HG02759 (cell line): ENCODE measurements around the gene IL21R.

ENCODE experiments used
- ATAC-seq: cut with Tn5 transposase; IDR thresholded peaks from one replicate; pipeline ENCODE4 v1.9.1; 2021; ENCODE audit warnings: mild to moderate bottlenecking, moderate library complexity; ENCODE audit not compliant: unreplicated experiment

The IL21R gene

DNA sequence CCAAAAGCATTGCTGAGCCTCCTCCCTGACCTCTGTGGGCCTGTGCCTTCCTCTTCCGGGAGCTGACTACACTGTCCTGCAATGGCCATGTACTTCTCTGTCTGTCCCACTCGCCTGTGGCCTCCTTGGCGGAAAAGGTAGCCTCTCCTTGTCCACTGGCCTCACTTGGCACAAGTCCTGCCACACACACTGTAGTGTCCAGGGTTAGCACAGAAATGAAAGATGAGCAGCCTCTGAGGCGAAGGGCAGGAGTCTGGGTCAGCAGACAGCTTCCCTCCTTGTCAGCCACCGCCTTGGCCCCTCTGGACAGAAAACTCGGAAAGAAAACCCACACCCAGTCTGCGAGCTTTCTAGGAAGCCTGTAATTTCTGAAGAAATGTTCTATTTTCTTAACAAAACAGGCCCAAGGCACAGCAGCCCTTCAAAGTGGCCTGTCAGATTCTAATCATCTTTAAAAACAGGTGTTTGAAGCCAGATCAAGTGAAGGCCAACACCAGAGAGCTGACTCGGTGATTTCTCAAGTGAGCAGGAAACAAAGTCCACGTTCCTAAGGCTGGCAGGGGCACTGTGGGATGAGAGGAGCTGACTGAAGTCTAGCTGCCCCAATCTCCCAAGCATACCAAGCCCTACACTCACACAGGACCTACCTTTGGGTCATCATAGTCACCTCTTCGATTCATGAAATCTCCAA, 80.6 kb downstream of the IL21R start:
- no peak for ATAC-seq

DNA sequence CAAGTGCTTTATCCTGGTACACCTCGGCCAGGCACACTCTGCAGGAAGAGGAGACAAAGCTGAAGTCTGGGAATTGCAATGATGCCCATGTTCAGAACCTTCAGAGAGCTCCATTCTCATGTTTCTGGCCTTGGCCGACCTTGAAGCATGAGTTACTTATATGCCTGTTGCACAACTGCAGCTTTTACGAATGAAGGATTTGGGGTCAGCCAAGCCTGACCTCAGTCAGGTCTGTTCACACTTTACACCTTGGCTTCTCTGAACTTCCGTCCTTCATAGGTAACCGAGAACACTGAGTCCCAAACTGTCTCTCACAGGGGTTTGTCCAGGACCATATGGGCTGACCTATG, 81.1 kb downstream of the IL21R start:
- ATAC-seq = no peak

DNA sequence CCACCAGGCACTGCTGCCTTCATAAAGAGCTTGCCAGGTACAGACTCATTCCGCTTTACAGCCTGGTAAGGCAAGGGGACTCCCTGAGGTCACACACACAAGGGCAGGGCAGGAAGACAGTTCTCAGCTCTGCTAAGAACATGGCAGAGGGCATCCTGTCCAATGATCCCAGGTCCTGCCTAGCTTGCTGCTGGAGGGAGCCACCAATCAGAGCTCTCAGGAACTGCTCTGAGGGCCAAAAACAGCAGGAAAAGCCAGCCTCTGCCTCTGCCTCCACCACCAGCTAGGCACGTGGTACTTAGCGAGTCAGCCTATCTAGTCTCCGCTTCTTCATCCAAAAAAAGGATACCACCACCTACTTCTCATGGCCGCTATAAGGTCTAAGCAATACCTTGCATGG, 81.7 kb downstream of the IL21R start:
- no peak for ATAC-seq

DNA sequence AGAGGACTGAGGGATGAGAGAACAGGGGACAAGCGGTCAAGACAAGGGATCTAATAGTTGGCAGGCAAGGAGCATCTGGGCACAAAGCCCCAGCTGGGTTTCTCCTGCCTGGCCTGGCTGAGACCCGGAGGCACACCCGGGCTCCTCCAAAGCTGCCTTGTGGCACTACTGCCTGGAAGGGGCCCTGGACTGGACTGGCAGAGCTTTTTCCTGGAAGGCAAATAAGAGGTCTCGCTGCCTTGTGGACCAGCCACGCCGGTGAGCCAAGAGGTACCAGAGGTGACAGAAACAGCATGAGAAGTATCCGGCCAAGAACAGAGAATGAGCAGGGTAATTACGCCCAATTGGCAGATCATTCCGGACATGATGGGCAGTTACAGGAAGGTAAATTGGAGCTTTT, 83.2 kb downstream of the IL21R start:
- ATAC-seq = no peak

DNA sequence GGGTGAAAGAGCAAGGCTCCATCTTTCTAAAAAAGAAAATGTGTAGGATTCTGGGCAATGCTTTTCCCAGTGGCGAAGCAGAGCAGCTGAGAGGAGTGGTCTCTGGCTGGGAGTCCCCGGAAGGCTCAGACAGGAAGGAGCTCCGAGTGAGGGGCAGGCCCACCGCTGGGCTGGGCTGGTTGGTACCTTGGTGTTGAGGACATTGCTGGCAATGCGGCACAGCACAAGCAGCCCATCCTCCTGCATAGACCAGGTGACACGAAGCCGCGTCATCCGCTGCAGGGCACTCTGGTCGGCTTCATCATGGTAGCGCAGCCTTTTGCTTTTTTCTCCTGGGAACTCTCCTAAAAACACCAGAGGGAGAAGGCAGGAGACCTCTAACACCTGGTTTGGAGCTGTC, 83.8 kb downstream of the IL21R start:
- no peak for ATAC-seq

DNA sequence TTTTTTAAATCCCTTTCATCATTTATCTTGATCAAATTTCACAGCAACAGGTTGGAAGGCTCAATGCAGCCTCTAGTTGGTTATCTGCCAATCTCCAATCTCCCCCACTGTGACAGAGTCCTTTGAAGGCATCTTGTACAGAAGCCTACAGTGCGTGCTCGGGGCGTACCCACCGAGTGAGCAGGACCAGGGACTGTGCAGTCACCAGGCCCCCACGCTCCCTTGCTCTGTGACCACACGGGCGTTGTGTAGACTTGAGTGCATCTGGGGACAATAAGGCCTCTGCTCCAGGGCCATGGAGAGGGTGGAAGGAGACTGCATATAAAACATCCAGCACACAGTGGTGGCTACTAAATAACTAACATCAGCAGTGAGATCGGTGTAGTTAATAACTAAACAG, 84.4 kb downstream of the IL21R start:
- ATAC-seq = no peak

DNA sequence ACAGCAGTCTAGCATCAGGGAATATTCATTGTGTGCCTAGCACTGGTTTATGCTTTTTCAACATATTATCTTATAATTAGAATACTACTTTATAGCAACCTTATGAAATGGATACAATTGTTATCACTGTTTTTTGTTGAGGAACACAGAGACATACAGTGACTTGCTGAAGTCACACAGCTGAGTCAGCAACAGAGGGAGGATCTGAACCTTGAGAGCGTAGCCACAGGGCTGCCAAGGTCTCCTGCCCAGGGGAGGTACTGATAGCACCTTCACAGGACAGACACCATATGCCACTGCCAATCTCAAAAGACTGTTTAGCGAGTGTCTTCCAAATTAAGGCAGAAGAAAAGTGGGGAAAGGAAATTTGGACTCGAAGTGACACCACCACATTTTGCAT, 84.8 kb downstream of the IL21R start:
- no peak for ATAC-seq

DNA sequence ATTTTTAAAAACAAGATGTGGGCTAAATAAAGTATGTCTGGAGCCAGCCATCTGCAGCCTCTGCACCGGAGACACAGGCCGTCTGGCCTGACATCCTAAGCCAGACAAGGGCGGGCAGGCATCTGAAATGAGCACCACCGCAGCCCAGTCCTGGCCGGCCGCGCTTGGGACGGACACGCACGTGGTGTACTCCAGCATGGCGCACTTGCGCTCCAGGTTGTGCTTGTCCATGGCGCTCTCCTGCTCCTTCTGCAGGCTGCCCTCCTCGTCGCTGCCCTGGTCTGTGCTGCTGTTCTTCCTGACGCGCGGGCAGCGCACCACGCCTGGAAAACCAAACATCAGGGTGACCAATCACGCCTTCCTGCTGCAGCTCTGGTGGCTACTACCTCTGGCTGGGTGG, 87.4 kb downstream of the IL21R start:
- ATAC-seq = no peak

DNA sequence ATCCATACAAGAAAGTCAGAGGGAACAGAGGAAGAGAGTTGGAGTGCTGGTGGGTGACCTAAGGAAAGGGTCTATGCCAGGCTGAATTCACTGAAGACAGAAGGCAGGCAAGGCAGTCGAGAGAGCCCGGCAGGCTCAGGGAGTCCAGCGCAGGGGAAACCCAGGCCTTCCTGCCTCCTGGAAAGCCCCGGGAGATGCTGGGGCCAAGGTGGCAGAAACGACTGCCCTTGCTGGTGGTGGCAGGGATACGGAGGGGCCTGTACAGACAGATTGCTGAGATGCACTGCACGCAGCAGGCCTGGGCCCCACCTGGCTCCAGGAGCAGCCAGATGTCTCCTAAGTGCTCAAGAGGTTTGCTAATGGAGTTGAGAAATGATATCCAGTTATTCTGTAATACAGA, 87.9 kb downstream of the IL21R start:
- ATAC-seq = no peak

DNA sequence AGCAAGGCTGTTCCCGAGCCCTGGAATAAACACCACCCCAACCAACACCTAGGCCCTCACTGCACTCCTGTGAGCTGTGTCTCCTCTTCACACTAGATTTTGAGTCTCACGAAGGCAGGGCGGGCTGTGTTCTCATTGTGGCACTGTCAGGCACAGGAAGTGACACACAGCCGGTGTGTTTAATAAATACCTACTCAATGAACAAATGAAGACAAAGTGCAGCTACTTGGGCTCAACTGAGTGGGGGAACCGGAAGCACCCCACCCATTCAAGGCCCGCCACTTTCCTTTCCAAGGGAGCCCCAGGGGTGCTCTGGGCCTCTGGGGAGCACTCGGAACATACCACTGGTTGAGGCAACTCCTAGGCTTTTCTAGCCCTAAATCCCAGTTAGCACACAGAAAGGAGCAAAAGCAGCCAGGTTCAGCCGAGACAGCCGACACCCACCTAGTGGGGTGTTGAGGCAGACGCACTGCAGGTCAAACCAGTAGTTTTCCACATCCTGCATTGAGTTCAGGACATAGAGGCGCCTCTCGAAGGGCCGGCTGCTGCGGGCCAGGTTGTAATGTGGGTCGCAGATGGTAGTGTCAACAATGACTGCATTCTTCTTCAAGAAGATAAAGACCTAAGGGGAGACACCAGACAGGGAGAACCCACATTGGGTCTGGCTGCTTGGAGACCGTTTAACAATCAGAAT, 90.1 kb downstream of the IL21R start:
- no peak for ATAC-seq

DNA sequence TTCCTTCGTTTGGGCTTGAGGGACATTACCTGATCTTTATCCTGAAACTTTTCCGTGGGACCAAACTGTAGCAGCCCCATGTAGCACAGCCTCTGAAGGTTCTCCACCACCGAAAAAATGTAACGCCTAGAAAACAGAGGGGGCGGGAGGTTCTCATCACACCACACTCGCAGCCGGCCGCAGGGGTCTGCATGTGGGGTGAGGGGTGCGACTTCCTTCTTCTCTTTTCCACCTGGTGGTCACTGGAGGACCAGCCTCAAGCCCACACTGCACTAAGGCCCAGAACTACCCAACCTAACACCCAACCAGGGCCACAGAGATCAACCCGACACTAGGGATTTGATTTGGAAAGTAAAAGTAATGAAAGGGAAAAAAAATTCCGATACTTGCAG, 90.6 kb downstream of the IL21R start:
- ATAC-seq = no peak

DNA sequence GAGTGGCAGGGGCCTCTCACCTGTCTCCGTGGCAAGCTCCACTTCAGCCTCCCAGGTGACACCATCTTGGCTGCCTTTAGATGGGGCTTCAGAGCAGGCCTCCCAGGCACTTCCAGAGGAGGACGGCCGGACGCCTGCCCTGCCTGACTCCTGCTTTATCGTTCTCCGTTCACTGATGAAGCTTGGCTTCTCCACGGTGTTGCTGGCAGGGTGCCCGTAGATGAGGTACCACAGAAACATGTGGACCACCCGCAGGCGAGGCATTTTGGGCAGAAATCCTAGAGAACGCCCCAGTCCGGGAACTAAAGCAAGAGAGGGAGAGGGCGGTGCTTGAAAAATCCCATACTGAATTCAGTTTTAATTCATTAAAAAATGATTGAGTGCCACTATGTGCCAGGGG, 93.2 kb downstream of the IL21R start:
- ATAC-seq = no peak

DNA sequence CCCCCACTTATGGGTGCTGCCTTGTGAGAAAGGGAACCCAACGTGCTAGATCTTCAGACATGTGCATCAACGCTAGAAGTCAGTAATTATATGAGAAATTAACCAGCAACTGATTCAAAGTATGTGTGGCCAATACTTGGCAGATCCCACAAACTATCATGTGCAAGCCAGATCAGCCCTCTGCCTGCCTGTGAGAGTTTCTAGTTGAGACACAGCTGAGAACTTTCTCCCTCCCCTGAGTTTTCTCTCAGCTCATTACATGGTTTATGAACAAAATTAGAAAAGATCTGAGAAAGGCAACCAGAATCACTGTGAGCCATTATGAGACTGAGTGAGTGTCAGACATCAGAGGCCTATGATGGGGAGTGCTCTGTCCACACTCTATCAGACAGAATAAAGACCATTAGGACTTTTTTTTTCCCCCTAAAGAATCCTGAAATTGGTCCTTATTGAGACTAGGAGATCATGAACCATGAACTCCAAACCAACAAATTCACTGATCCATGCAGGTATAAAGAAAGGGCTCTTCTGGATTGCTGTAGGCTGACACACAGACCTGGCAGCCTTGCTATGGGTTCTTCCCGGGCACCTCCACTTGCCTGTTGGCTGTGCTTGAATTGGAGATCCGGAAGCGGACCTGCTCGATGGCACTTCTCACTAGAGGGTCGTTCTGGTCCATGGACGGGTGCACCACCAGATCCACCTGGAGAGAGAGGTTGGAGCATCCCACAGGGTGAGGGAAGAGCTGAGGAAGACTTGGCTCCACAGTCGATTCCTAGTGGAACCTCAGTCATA, 96.3 kb downstream of the IL21R start:
- ATAC-seq = no peak

DNA sequence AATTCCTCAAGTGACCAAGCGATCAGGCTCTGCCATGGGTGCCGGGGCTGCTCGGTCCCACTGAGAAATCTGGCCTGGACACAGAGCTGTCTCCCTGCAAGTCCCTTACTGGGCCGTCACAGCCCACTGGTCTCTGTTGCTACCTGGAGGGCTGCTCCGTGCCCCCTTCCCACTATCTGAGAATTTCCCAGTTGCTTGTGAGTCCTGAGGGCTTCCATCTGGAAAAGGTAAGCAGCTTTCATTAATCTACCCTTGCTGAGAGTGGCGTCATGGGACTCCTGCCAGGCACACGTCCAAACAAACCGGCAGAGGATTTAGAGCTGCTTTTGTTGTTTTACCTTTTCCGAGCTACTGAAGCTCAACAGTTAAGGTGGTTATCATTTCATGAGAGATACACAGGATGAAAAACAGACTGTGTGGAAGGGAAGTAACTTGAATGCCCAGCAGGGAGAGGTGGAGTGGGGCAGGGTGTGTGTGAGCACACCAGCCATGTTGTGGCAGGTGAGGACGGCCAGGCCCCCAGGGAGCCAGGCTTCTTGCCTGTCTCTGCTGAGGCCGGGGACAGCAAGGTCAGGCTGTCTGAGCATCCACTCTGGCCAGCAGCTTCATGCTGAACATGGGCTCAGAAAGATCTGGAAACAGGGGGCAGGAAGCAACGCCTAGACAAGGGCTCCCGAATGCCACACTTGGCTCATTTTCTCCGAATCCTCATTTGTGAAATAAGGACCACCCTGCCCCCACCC, 97.1 kb downstream of the IL21R start:
- no peak for ATAC-seq

DNA sequence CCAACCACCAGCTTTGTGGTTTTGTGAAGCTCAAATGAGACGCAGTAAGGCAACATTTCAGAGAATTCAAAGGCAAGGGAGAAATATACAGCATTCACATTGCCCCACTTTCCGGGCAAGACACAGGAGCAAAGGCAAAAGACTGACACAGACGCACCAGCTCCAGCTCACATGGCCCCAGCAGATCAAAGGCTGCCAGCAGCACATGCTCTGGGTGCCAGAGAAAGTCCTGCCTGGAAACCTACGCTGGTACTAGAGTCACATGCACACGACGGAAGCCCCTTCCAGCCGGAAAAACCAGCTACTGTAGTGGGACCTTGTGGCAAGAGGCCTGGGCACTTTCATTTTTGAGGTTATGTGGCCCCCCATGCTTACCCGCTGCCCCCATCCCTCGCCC, 97.7 kb downstream of the IL21R start:
- no peak for ATAC-seq

DNA sequence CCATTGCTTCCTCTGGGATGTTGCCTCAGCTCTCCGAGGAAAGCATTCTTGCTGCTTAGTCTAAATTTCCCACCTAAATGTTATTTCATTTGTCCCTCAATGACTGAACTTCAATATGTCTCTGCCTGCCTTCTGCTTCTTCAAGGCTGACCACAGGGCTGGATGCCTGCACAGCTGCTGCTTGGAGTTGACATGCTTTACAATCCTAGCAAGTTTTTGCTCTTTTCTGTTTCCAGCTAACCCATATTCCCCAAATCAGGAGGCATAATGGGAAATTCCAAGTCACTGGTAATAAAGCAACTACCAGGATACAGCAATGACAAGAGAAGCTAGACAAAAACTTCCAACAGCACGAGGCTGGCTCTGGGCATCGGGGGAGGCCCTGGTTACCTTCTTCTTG, 98.8 kb downstream of the IL21R start:
- ATAC-seq = no peak
